HG03442 (cell line): Measurements from ENCODE around the gene CD40LG.

Experiments used
- ATAC-seq: cut with Tn5 transposase; IDR thresholded peaks from one replicate; pipeline ENCODE4 v1.9.1; 2021; ENCODE audit warnings: mild to moderate bottlenecking, moderate library complexity; ENCODE audit not compliant: unreplicated experiment

CD40LG gene

GRCh38 chrX:136692271-136692670, 44.3 kb downstream of the CD40LG start:
- ATAC-seq: no peak

GRCh38 chrX:136694431-136695087, 46.6 kb downstream of the CD40LG start:
- no peak for ATAC-seq

GRCh38 chrX:136697156-136697555, 49.2 kb downstream of the CD40LG start:
- ATAC-seq: no peak

GRCh38 chrX:136708348-136708747, 60.4 kb downstream of the CD40LG start:
- ATAC-seq: no peak
